Astrocyte of the cerebellum (primary cell): ENCODE measurements around the gene SLC34A1.
A peak's percentile ranks its signal among the peaks of the same experiment; 100 is the strongest.
"Not testable (repeated sequence)": the region's sequence is repeated elsewhere in the genome, so short reads cannot be mapped to it uniquely, and the experiment has no call there.

ENCODE experiments used
- DNase-seq: peaks from one replicate; pipeline ENCODE4 v3.0.0-alpha.2; 2011; ENCODE audit warnings: low read depth
- H3K4me3 ChIP-seq: 2 replicates; pipeline ENCODE4 v1.5.1; 2011; ENCODE audit warnings: mild to moderate bottlenecking, low read depth, low read length, moderate library complexity
- in situ Hi-C: cut with HindIII; loops from 2 replicates; pipeline ENCODE4 v1.10.0; 2017; ENCODE audit warnings: low sequenced_read_pairs
- TF ChIP-seq, protein P1 (sequence below): IDR thresholded peaks from 2 replicates; pipeline ENCODE4 v1.5.1; 2012; ENCODE audit warnings: low read length, low read depth, moderate library complexity, mild to moderate bottlenecking; ENCODE audit errors: missing control alignments

The SLC34A1 gene

DNA sequence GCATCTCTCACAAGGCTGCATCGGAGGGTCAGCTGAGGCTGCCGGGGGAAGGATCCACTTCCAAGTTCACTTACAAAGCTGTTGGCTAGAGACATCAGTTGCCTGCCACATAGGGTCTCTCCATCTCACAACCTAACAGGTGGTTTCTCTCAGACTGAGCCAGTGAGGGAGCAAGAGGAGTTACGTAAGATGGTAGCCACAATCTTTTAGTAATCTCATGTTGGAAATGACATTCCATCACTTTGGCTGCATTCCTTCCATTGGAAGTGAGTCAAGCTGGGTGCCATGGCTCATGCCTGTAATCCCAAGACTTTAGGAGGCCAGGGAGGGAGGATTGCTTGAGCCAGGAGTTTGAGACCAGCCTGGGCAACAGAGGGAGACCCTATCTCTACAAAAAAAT is 34.8 kb downstream of the SLC34A1 start:
- TF ChIP-seq, protein P1, sequence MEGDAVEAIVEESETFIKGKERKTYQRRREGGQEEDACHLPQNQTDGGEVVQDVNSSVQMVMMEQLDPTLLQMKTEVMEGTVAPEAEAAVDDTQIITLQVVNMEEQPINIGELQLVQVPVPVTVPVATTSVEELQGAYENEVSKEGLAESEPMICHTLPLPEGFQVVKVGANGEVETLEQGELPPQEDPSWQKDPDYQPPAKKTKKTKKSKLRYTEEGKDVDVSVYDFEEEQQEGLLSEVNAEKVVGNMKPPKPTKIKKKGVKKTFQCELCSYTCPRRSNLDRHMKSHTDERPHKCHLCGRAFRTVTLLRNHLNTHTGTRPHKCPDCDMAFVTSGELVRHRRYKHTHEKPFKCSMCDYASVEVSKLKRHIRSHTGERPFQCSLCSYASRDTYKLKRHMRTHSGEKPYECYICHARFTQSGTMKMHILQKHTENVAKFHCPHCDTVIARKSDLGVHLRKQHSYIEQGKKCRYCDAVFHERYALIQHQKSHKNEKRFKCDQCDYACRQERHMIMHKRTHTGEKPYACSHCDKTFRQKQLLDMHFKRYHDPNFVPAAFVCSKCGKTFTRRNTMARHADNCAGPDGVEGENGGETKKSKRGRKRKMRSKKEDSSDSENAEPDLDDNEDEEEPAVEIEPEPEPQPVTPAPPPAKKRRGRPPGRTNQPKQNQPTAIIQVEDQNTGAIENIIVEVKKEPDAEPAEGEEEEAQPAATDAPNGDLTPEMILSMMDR: no peak
- no peak overlapping the region for H3K4me3 ChIP-seq
- no peak for DNase-seq
- in situ Hi-C loops: no loop called here

DNA sequence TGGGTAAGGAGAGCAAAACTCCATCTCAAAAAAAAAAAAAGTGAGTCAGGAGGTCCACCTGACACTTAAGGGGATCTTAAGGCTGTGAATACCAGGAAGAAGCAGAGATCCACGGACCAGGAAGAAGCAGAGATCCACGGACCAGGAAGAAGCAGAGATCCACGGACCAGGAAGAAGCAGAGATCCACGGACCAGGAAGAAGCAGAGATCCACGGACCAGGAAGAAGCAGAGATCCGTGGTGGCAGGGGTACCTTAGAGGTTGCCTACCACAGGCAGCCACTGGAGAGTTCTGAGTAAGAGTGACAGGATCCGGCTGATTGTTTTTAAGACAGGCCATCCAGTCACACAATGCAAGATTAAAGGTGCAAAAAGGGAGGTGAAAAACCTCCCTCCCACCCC is 36.2 kb downstream of the SLC34A1 start:
- H3K4me3 ChIP-seq, DNase-seq, in situ Hi-C loops: not testable (repeated sequence)

DNA sequence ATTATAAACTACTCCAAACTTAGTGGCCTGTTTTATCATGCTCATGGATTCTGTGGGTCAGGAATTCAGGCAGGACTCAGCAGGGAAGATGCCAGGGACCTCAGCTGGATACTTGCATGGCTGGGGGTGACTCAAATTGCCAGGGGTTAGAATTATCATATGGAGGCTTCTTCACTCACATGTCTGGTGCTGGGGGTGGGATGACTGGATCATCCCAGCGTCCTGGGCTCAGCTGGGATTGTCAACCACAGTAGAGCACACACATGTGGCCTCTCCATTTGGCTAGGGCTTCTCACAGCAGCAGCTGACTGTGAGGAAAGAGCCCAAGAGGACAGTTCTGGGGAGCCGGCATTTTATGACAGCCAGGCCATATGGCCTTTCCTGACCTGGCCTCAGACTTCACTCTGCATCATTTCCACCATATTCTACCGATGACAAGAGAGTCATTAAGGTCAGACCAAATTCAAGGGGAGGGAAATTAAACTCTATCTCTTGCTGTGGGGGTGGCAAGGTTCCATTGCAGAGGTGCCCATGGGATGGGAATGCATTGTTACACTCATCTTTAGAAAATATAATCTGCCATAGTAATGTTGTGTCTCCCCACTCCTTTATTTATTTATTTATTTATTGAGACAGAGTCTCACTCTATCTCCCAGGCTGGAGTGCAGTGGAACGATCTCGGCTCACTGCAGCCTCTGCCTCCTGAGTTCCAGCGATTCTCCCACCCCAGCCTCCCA is 37.0 kb downstream of the SLC34A1 start:
- H3K4me3 ChIP-seq: no peak overlapping the region
- no peak for DNase-seq
- in situ Hi-C loops: no loop called here
- TF ChIP-seq, protein P1: no peak

DNA sequence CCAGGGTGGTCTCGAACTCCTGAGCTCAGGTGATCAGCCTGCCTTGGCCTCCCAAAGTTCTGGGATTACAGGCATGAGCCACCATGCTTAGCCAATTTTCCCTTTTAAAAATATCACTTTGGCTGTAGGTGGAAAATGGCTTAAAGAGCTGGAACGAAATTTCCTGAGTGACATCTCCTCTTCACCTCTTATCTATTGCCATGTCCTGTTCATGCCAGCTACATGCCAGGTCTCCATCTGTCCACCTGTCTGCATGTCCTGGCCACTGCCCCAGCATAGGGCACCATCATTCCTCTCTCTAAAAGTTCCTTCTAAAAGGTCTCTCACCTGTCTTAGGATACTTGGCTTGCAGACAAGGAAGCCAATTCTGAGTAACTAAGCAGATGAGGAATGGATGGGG is 39.4 kb downstream of the SLC34A1 start:
- TF ChIP-seq, protein P1: no peak
- no peak for DNase-seq
- in situ Hi-C loops: no loop called here
- no peak overlapping the region for H3K4me3 ChIP-seq

DNA sequence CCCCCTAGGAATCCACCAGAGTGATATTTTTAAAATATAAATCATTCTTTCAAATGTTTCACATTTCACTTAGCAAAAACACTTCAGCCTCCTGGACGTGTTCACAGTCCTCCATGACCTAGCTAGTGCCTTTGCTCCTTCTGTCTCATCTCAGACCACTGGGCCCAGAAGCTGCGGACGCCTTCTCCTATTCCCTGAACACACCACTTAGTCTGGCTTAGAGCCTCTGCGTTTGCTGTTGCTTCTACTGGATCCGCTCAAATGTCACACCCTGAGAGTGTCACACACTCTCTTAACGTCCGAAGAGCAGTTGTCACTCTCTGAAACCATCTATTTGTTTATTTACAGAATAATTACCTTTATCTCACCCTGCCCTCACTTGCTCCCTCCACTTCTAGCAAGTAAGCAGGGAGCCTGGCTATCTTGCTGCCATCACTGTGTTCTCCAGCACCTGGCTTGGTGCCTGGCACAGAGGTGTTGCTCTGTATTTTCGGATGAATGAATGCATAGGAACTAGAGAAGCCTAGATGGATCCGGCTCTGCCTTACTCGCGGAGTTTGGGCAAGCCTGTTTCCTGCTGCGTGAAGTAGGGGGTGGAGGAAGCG is 41.1 kb downstream of the SLC34A1 start:
- no peak for DNase-seq
- peak overlapping the region; percentile 53 for H3K4me3 ChIP-seq
- in situ Hi-C loops: no loop called here
- TF ChIP-seq, protein P1: no peak

DNA sequence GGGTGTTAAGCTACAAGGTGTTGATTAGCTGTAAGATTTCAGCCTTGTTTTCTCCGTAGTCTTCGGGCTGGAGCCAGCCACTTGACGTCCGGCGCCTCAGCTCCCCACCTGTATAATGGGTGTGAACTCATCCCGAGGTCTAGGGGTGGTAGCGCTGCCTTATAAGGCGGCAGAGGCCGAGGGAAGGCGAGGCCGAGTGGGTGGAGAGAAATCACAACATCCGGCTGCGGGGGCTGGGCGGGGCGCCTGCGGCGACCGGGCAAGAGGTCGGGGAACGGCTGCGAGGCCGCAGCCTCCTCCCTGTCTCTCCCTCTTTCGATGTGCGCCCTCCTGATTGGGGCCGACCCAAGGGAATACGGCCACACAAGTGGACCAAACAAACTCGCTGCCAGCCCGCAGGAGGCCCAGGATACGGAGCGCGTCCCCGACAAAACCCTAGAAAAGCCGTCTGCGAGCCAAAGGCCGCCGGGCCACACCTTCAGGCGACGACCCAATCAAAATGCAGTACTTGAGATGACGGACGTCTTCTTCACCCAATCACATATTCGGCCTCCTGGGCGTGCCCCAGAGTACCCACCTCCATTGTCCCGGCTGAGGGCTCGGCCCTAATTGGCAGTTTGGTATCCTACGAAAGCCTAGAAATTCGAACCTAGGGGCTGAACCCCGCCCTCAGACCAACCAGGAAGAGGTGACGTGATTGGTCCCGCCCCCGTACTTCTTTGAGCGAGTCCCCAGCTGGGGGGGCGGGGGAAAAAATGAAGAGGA is 41.7 kb downstream of the SLC34A1 start:
- in situ Hi-C loops: no loop called here
- peak overlapping the region; percentile 53 for H3K4me3 ChIP-seq
- TF ChIP-seq, protein P1: no peak
- DNase-seq: peak; percentile 100

DNA sequence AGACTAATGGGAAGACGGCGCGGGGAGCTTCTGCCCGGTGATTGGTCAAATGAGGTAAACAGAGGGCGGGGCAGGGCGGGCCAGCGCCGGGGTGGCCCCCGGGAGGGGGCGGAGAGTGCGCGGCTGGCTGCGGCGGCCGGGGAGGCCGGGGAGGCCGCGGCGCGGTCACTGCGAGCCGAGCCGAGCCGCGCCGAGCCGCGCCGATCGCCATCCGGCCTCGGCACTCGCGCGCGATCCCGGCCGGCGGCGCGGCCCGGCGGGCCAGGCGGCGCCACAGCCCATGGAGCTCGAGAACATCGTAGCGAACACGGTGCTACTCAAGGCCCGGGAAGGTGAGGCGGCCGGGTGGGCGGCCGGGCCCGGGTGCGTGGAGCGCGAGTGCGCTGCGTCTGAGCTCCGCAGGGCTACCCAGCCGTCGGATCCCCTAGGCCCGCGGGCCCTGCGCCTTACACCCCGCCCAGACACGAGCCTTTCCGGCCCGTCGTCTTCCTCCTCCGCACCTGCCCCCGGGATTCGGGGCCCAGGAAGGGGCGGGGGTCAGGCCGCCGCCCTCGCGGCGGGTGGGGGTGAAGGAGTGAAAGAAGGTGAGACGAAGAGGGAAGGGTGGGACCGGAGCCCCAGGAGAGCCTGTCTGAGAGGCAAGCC is 42.5 kb downstream of the SLC34A1 start, which contains the start of gene GRK6:
TSS of gene GRK6 (plus strand) at position 111 of the 645 bp plus-strand sequence. CDS start at position 281, 170 bp downstream.
- no peak for DNase-seq
- TF ChIP-seq, protein P1: no peak
- peak within 1 kb of the TSS; percentile 75 for H3K4me3 ChIP-seq
- in situ Hi-C loops: no loop called here
